WTC11 (cell line): Measurements from ENCODE around the gene VSIG10L2. TPM values are rescaled to one million over a fixed set of nuclear protein-coding genes. Genes with fewer than 3 reads are reported as not detected.

Experiments
- ATAC-seq: fragments of 200-7000 bp; cut with Tn5 transposase; 2 replicates; pipeline ENCODE4 v1.10.0; 2021; ENCODE audit warnings: mild to moderate bottlenecking, moderate library complexity
- CTCF ChIA-PET: fragments of 300-600 bp; sonication (Branson Sonifier 250); formaldehyde crosslinking; loops from one replicate; lab custom pipeline; 2021; ENCODE audit warnings: antibody characterized with exemption; lab: Charles Lee
- POLR2A ChIA-PET: fragments of 350-600 bp; sonication (Branson Sonifier 250); formaldehyde crosslinking; loops from one replicate; lab custom pipeline; 2021; ENCODE audit warnings: antibody characterized with exemption; lab: Charles Lee
- DNase-seq: peaks from one replicate; pipeline ENCODE4 v3.0.0; 2021; ENCODE audit warnings: low spot score
- H3K27ac Mint-ChIP-seq: 2 replicates; pipeline ENCODE4 v1.8.0; 2021; ENCODE audit warnings: mixed read lengths
- H3K27me3 Mint-ChIP-seq: 2 replicates; pipeline ENCODE4 v1.8.0; 2021; ENCODE audit warnings: low read depth, mild to moderate bottlenecking, moderate library complexity, mixed read lengths
- H3K36me3 Mint-ChIP-seq: 2 replicates; pipeline ENCODE4 v1.8.0; 2021; ENCODE audit warnings: mixed read lengths
- H3K4me1 Mint-ChIP-seq: 2 replicates; pipeline ENCODE4 v1.8.0; 2022; ENCODE audit warnings: mixed read lengths
- H3K4me3 Mint-ChIP-seq: 2 replicates; pipeline ENCODE4 v1.8.0; 2021; ENCODE audit warnings: mild to moderate bottlenecking, moderate library complexity, mixed read lengths
- H3K9me3 Mint-ChIP-seq: 2 replicates; pipeline ENCODE4 v1.8.0; 2021; ENCODE audit warnings: mixed read lengths
- ARID4B ChIP-seq: sonication (generic); formaldehyde crosslinking; IDR thresholded peaks from 2 replicates; pipeline ENCODE4 v1.8.0; 2023; ENCODE audit warnings: missing genetic modification reagents, mild to moderate bottlenecking, borderline replicate concordance
- ATF2 ChIP-seq: sonication (generic); formaldehyde crosslinking; IDR thresholded peaks from 2 replicates; pipeline ENCODE4 v1.8.1; 2022; ENCODE audit warnings: low read depth, missing genetic modification reagents, borderline replicate concordance
- ATF6 ChIP-seq: sonication (generic); formaldehyde crosslinking; IDR thresholded peaks from 2 replicates; pipeline ENCODE4 v1.8.1; 2023; ENCODE audit warnings: mild to moderate bottlenecking, missing genetic modification reagents
- ELF4 ChIP-seq: sonication (generic); formaldehyde crosslinking; IDR thresholded peaks from 2 replicates; pipeline ENCODE4 v1.8.1; 2022; ENCODE audit warnings: low read depth, mild to moderate bottlenecking, moderate library complexity, missing genetic modification reagents
- HMGA2 ChIP-seq: fragments of 250-450 bp; sonication (Bioruptor Pico); IDR thresholded peaks from 2 replicates; pipeline ENCODE4 v1.4.0; 2021; ENCODE audit warnings: mild to moderate bottlenecking, moderate library complexity
- HMGXB4 ChIP-seq: sonication (generic); formaldehyde crosslinking; IDR thresholded peaks from 2 replicates; pipeline ENCODE4 v1.8.1; 2023; ENCODE audit warnings: mild to moderate bottlenecking, moderate library complexity, missing genetic modification reagents
- IRF1 ChIP-seq: sonication (generic); formaldehyde crosslinking; IDR thresholded peaks from 2 replicates; pipeline ENCODE4 v1.8.0; 2023; ENCODE audit warnings: missing genetic modification reagents
- JAZF1 ChIP-seq: fragments of 250-450 bp; sonication (Bioruptor Pico); IDR thresholded peaks from 2 replicates; pipeline ENCODE4 v1.9.0; 2021; ENCODE audit warnings: moderate library complexity, mild to moderate bottlenecking, inconsistent platforms
- JUN ChIP-seq: sonication (generic); formaldehyde crosslinking; IDR thresholded peaks from 2 replicates; pipeline ENCODE4 v1.8.0; 2023; ENCODE audit warnings: mild to moderate bottlenecking, missing genetic modification reagents
- KAT7 ChIP-seq: sonication (generic); formaldehyde crosslinking; IDR thresholded peaks from 2 replicates; pipeline ENCODE4 v1.8.1; 2023; ENCODE audit warnings: missing genetic modification reagents, mild to moderate bottlenecking, borderline replicate concordance
- NFATC4 ChIP-seq: fragments of 250-450 bp; sonication (Bioruptor Pico); IDR thresholded peaks from 2 replicates; pipeline ENCODE4 v1.9.0; 2021; ENCODE audit warnings: mild to moderate bottlenecking
- NFE2L1 ChIP-seq: sonication (generic); formaldehyde crosslinking; IDR thresholded peaks from 2 replicates; pipeline ENCODE4 v1.8.1; 2023; ENCODE audit warnings: missing genetic modification reagents
- NR2C2 ChIP-seq: sonication (generic); formaldehyde crosslinking; IDR thresholded peaks from 2 replicates; pipeline ENCODE4 v1.8.0; 2022; ENCODE audit warnings: mild to moderate bottlenecking, missing genetic modification reagents
- SMAD3 ChIP-seq: sonication (generic); formaldehyde crosslinking; IDR thresholded peaks from 2 replicates; pipeline ENCODE4 v1.8.0; 2022; ENCODE audit warnings: missing genetic modification reagents, mild to moderate bottlenecking, borderline replicate concordance
- STAT6 ChIP-seq: sonication (generic); formaldehyde crosslinking; conservative IDR thresholded peaks from 2 replicates; pipeline ENCODE4 v1.8.1; 2023; ENCODE audit warnings: mild to moderate bottlenecking, low read depth, missing genetic modification reagents, moderate library complexity
- ZNF396 ChIP-seq: fragments of 250-450 bp; sonication (Bioruptor Pico); IDR thresholded peaks from 2 replicates; pipeline ENCODE4 v1.8.0; 2021; ENCODE audit warnings: mild to moderate bottlenecking, moderate library complexity, borderline replicate concordance
- ZNF423 ChIP-seq: fragments of 250-450 bp; sonication (Bioruptor Pico); IDR thresholded peaks from 2 replicates; pipeline ENCODE4 v2.1.2; 2022; ENCODE audit warnings: mild to moderate bottlenecking, moderate library complexity
- total RNA-seq: library from RNA; stranded (reverse); gene quantifications from 3 replicates; pipeline ENCODE4 v1.2.3, GENCODE V29; 2021

VSIG10L2 gene
- total RNA-seq, 1 experiment from 2014 or later, result not detected

GRCh38 chr11:125971618-125972017 lies 25.8 kb downstream of the VSIG10L2 start:
- no peaks in the 10 kb centered on the region for H3K36me3 Mint-ChIP-seq
- ChIA-PET CTCF (no interaction called here), POLR2A (no interaction called here)
- H3K27ac Mint-ChIP-seq, result no peak overlapping the region
- no peak for ATAC-seq
- H3K4me1 Mint-ChIP-seq, result no peaks in the 10 kb centered on the region
- H3K4me3 Mint-ChIP-seq, result no peak overlapping the region
- H3K9me3 Mint-ChIP-seq, result no peaks in the 10 kb centered on the region
- no peaks in the 10 kb centered on the region for H3K27me3 Mint-ChIP-seq
- DNase-seq, result no peak
- TF ChIP-seq ATF2 (CRISPR knock-in tag) (no peak), ATF6 (CRISPR knock-in tag) (no peak), HMGXB4 (CRISPR knock-in tag) (no peak)

GRCh38 chr11:125974284-125974683 lies 28.4 kb downstream of the VSIG10L2 start:
- Mint-ChIP-seq H3K36me3 (no peaks in the 10 kb centered on the region; the same call in 1 of the 2 replicates), H3K4me1 (peaks cover 12% of the 10 kb centered on the region), H3K9me3 (no peaks in the 10 kb centered on the region), H3K27me3 (no peaks in the 10 kb centered on the region), H3K27ac (no peak overlapping the region), H3K4me3 (no peak overlapping the region)
- no peak for TF ChIP-seq JAZF1 (CRISPR knock-in tag)
- DNase-seq (no peak), ATAC-seq (no peak)
- ChIA-PET POLR2A (no interaction called here), CTCF (interaction anchor here (1.6 kb wide), 1 partner anchor 56 kb away, joined by 3 read pairs; no protein-coding TSS in a partner anchor)

GRCh38 chr11:125975634-125976033 lies 29.8 kb downstream of the VSIG10L2 start:
- ATAC-seq, result no peak
- H3K27ac Mint-ChIP-seq, result no peak overlapping the region
- ChIA-PET CTCF (interaction anchor here (0.8 kb wide), 1 partner anchor 86 kb away, joined by 3 read pairs; no protein-coding TSS in a partner anchor), POLR2A (no interaction called here)
- H3K9me3 Mint-ChIP-seq, result no peaks in the 10 kb centered on the region
- DNase-seq, result no peak
- H3K4me1 Mint-ChIP-seq, result peaks cover 25% of the 10 kb centered on the region
- H3K27me3 Mint-ChIP-seq, result no peaks in the 10 kb centered on the region
- no peak overlapping the region for H3K4me3 Mint-ChIP-seq
- peaks cover 2% of the 10 kb centered on the region for H3K36me3 Mint-ChIP-seq
- no peak for TF ChIP-seq NFATC4
- TF ChIP-seq ZNF396 (CRISPR knock-in tag), result no peak
- TF ChIP-seq ZNF423 (CRISPR knock-in tag), result no peak
- TF ChIP-seq HMGA2 (CRISPR knock-in tag), result no peak
- no peak for TF ChIP-seq JUN (CRISPR knock-in tag)
- no peak for TF ChIP-seq NFE2L1 (CRISPR knock-in tag)
- no peak for TF ChIP-seq ELF4 (CRISPR knock-in tag)
- TF ChIP-seq STAT6 (CRISPR knock-in tag), result no peak
- no peak for TF ChIP-seq ARID4B (CRISPR knock-in tag)
- no peak for TF ChIP-seq SMAD3
- no peak for TF ChIP-seq IRF1 (CRISPR knock-in tag)
- TF ChIP-seq KAT7 (CRISPR knock-in tag), result no peak
- no peak for TF ChIP-seq NR2C2 (CRISPR knock-in tag)
- TF ChIP-seq HMGXB4 (CRISPR knock-in tag), result no peak
